Measurements from ENCODE around the gene ANKLE1.
A peak's percentile ranks its signal among the peaks of the same experiment; 100 is the strongest.

ANKLE1 gene, protein sequence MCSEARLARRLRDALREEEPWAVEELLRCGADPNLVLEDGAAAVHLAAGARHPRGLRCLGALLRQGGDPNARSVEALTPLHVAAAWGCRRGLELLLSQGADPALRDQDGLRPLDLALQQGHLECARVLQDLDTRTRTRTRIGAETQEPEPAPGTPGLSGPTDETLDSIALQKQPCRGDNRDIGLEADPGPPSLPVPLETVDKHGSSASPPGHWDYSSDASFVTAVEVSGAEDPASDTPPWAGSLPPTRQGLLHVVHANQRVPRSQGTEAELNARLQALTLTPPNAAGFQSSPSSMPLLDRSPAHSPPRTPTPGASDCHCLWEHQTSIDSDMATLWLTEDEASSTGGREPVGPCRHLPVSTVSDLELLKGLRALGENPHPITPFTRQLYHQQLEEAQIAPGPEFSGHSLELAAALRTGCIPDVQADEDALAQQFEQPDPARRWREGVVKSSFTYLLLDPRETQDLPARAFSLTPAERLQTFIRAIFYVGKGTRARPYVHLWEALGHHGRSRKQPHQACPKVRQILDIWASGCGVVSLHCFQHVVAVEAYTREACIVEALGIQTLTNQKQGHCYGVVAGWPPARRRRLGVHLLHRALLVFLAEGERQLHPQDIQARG

DNA sequence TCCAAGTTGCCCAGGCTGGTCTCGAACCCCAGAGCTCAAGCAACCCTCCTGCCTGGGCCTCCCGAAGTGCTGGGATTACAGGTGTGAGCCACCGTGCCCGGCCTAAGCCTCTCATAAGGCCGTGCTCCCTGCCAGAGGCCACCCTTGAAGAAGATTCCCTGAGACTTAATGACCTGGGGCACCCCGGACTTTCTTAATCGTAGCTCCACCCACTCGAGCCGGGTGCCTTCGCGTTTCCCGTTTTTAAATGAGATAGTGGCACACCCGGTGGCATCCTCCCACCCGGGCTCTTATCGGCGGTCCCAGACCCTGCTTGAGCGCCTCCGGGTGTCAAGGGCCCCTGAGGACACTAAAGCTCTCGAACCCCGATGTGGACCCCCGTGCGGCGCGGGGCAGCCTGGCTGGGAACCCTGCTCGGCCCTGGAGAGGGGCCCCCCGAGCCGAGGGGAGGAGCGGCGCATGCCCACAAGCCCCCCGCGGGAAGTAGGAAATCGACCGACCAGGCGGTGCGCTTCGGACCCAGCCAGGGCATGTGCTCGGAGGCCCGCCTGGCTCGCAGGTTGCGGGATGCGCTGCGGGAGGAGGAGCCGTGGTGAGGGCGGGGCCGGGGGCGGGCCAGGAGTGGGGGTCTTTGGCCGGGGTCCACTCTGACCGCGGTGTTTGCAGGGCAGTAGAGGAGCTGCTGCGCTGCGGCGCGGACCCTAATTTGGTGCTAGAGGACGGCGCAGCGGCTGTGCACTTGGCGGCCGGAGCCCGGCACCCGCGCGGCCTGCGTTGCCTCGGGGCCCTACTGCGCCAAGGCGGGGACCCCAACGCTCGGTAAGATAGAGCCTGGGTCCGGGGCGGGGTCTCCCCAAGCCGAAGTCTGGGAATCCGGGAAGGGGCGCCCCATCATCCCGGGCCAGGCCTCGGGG lies at the start of gene ANKLE1:
TSS of gene ANKLE1 (plus strand) at position 511 of the 914 bp plus-strand sequence. CDS start at position 531, 20 bp downstream.
- peak; percentile 85 for FAIRE-seq
- DNase-seq (ENCODE audit: extremely low spot score, insufficient read length, low read depth): no peak

DNA sequence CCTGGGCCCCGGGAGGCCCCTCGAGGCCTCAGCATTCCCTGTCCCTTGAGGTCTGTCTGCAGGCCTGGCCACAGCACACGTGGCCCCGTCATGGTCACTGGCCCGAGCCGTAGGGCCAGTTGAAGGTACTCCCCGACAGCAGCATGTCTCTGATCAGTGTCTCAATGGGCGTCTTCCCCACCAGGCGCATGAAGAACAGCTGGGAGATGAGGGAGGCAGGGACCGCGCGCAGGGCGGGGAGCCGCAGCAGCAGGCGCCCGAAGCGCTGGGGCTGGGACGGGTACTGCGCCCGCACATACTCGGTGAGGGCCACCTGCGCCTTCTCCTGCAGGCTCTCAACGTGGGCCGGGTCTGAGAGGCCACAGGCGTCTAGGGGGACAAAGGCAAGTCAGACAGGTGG lies 49.4 kb upstream of the ANKLE1 start:
- FAIRE-seq (no peak), DNase-seq (ENCODE audit: extremely low spot score, insufficient read length, low read depth) (no peak)

DNA sequence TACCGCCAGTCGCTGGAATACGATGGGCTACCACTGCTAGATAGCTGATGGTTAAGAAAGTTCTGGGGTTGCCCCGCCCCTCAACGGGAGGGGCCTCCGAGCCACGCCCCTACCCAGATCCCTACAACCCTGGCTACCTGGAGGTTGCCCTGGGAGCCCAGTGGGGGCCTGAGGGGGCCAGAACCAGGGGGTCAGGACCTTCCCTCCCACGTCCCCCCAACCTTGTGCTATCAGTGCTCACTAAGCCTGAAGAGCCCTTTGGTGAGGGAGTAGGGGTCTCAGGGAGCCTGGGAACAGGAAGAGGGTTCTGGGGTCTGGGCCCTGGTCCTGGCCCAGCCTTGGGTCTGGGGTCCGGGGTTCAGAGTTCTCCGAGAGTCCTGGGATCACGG lies 46.8 kb upstream of the ANKLE1 start:
- no peak for DNase-seq (ENCODE audit: extremely low spot score, insufficient read length, low read depth)
- peak; percentile 81 for FAIRE-seq

DNA sequence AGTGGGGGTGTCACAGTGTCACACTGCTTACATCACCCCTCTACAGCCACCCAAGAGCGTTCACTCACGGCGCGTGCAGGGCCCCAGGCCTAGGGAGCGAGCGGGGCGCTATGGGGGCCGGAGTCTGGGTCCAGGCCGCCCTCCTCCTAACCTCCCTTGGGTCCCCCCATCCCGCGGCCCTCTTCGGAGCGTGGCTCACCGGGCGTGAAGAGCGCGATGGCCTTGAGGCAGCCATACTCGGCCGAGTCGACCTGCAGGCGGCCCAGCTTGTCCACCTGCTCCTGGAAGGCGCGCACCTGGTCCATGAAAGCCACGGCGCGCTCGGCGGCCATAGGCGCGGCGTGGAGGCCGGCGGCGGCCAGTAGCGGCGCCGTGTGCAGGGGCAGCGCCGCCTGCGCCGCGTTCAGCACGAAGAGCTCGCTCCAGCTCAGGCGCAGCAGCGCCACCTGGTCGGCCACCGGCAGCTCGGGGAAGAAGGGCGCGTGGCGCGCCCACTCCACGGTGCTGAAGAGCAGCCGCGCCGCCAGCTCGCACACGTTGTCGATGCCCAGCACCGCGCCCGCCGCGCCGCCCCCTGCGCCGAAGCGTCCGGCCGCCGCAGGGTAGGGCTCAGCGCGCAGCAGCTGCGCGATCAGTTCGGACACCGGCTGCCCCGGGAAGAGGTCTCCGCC lies 46.3 kb upstream of the ANKLE1 start:
- DNase-seq (ENCODE audit: extremely low spot score, insufficient read length, low read depth) (peak; percentile 54), FAIRE-seq (peak; percentile 78)

DNA sequence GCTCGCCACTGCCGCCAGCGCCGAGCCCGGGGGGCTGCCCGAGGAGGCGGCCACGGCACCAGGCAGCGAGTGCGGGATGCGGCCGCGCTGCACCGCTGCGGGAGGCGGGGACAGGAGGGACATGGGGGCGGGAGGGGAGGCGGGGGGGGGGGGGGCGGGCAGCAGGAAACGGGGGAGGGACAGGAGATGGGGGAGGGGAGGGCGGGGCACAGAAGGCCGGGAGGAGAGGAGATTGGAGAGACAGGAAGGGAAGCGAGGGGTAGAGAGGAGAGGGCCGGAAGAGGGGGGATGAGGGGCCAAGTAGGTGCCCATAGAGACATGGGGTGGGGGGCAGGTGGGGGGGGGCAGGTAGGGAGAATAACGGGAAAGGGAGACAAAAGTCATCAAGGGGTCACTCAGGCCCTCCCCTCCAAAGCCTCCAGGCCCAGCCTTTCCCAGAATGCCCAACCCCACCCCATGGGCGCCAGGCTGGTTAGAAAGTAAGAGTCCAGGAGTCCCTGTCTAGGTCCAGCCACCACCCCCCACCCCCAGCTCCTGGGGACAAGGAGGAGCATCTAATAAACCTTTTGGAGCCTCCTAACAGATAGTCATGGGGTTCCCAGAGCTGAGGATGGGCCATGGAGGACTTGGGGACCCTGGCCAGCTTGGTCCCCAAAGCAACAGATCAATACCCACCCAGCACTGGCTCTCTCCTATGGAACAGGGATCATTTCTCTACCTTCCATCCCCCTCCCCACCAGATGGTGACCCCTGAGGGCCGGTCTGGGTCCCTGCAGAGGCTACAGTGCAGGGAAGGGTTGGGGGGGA lies 45.5 kb upstream of the ANKLE1 start:
- DNase-seq (ENCODE audit: extremely low spot score, insufficient read length, low read depth): no peak
- FAIRE-seq: no peak

DNA sequence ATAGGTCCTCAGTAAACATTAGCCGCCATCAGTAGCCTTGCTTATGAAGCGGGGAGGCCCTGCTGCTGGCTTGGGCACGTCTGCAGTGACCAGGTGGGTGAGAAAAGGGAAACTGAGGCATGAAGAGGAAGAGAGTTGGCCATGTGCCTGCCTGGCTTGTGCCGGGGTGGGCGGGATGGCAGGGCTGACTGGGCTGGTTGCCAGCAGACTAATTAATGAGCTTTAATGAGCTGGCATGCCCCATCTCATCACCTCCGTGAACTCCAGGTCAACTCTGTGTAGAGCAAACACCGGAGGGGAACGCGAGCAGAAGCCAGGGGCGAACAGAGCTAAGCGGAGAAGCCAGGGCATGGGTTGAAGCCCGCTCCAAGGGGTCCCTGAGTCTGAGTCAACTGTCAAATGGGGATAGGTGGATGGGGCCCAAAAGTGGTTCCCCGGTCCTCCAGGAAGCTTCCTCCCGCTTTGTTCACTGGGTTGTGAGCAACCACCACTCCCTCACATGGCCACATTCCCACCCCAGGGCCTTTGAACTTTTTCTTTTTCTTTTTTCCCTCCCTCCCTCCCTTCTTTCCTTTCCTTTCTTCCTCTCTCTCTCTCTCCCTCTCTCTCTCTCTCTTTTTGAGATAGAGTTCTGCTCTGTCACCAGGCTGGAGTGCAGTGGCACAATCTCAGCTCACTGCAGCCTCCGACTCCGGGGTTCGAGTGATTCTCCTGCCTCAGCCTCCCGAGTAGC lies 44.7 kb upstream of the ANKLE1 start:
- DNase-seq (ENCODE audit: extremely low spot score, insufficient read length, low read depth) (no peak), FAIRE-seq (no peak)

DNA sequence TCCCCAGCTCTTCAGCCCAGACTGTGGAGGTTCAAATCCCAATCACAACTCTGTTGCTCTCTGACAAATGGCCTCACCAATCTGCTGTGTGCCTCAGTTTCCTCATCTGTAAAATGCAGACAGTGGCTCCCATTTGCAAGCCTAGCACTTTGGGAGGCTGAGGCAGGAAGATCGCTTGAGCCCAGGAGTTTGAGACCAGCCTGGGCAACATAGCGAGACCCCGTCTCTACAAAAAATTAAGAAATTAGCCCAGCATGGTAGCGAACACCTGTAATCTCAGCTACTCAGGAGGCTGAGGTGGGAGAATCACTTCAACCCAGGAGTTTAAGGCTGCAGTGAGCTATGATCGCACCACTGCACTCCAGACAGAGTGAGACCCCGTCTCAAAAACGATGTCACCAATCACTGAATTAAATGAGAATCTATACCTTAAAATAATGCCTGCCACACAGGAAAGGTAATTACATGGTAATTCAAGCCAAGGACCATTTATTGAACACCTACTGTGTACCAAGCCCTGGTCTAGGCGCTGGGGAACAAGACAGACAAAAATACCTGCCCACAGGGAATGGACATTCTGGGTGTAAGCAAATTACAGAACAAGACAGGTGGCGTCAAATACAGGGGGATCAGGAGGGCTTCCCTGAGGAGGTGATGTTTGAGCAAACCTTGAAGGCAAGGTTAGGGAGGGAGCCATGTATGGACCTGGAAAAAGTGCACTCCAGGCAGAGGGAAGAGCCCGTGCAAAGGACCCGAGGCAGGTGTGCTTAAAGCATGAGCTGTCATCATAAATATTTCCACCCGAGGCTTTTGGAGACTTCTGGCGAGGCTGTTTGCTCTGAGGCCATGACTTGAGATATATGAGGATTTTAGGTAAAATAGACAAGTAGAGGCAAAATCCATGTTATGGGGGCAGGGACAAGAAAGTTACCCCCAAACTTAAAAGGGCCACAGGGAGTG lies 43.7 kb upstream of the ANKLE1 start:
- DNase-seq (ENCODE audit: extremely low spot score, insufficient read length, low read depth) (no peak), FAIRE-seq (no peak)

DNA sequence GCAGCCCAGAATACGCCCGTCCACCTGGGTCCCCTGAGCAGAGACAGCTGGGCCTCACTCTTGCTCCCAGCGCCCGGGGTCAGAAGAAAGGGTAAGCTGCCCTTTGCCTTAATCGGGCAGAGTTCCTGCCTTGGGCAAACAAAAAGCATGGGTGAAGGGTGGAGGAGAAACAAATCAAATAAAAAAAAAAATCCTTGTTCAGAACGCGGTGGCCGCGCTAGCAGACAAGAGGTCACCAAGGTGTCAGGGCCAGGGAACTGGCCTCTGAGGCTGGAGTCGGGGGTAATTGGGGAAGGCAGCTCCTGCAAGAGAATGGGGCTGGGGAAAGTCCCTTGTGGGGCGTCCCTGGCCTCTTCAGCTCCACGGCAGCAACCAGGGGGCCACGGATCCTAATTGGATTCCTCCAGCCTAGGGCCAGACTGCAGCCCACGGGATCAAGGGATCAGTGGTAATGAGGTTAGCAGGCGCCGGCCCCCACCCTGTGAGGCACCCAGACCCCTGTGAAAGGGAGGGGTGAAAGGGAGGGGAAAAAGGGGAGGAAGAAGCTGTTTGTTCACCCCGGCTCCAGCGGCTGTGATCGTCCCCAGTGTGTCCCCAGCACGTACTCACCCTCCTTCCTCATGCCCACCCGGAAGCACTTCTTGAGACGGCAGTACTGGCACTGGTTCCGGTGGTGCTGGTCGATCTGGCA lies 41.5 kb upstream of the ANKLE1 start:
- no peak for DNase-seq (ENCODE audit: extremely low spot score, insufficient read length, low read depth)
- FAIRE-seq: no peak

DNA sequence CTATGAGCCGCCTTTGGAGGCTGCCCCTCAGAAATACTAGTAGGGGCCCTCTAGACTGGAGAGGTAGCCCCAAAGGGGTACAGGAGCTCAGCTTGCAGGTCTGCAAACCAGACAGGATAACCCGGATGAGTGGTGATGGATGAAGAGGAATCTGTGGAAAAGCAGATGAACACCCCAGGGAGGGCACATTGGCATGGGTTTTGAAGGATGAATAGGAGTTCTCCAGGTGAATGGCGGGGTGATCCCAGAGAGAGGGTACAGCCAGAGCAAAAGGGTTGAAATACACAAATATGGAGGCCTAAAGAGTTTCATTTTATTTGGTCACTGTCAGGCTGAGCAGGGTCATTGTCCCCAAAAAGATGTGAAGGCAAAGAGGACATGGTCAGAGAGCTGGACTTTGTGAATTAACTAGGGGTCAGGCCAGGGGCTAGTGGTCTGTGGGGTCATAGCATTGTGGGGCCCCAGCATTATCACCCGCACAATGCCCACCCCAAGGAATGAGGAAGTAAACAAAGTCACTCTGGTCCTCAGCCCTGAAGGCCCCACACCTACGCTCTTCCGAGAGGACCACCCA lies 40.8 kb upstream of the ANKLE1 start:
- FAIRE-seq: no peak

DNA sequence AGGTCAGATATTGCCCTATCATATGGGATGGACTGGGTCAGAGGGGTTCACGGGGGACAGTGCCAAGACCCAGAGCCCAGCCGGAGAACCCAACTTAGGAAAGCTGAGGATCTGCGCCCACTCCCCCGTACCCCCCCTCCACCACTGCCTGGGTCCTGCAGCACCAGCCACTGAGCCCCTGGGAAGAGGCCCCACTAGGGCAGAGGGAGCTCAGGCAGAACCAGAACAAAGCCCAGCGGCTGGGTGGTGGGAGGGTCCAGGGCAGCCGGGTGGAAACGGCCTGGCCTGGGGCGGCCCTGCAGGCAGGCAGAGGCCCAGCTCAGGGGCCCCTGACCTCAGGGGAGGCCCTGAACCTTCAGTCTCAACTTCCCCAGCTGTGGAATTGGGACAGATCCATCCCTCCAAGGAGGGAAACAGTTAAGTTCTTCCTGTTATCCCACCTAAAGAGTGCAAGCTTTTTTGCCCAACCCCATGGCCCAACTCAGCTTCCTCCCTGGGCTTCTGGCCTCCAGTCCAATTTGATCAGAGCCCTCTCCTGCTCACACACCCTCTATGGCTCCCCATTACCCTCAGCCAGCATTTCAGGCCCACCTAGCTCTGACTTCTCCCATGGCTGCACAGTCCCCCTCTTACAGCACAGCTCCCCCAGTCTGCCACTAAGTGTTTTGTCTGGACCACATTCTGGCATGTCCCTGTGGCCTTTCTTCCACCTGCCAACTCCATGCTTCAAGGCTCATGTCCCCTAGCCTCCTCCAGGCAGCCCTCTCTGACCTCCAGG lies 39.1 kb upstream of the ANKLE1 start:
- DNase-seq (ENCODE audit: extremely low spot score, insufficient read length, low read depth) (no peak), FAIRE-seq (no peak)

More for the DNA sequence above, 40.8 kb upstream of the ANKLE1 start:
- DNase-seq (ENCODE audit: extremely low spot score, insufficient read length, low read depth): no peak

DNA sequence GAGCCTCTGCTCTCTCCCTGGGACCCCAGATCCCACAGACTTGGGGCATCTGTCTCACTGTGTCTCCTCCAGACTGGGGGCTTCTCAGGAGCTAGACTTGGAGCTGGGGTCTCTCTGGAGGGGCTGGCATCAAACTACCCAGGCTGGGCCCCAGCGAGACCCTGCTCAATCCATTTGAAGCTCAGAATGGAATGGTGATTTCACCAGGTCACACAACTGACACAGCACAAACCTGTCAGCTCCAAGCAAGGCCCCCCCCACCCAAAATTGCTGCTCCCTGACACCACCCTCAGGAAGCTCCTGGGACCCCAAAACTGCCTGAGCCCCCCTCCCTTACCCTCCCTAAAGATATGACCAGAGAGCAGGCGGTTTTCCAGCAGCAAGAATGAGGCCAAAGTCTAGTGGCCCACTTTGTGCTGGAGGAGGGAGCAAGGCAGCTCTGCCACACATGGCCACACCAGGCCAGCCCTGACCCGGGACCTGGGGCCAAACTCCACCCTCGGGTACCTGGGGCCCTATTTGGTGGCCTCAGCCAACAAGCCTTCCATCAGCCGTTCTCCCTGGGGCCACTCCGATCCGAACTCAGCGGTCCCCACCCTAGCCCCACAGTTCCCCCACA lies 38.4 kb upstream of the ANKLE1 start:
- DNase-seq (ENCODE audit: extremely low spot score, insufficient read length, low read depth): no peak
- FAIRE-seq: no peak

DNA sequence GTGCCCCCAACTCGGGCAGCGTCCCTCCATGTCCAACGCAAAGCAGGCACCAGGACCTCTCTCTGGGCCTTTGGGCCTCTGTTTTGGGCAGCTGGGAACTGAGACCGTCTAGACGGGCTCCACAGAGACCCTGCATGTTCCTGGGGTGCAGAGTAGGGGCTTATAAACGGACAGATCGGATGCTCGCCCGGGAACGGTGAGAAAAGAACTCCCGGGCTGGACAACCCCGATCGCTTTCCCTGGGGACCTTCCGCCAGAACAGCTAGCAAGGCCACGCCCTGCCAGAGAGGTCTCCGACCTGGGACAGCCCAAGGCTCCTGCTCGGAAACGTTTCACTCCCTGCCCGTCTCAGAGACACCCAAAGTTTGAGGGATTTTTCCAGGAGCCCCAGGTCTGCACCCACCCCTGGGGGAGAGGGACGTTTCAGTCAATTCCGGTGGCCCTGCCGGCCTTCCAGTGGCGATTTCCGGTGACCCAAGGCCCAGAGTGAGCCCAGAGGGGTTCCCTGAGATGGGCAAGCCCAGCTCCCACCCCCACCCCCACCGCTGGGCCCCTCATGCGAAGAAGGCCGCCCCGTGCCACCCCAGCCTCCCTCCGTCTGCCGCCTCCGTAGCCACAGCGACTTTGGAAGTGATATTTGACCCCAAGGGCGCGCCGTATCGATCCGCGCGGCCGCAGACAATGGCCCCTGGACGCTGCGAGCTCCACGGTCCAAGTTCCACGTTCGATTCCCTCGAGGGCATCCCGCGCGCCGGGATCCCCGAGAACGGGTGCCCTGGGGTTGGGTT lies 37.7 kb upstream of the ANKLE1 start:
- FAIRE-seq (no peak), DNase-seq (ENCODE audit: extremely low spot score, insufficient read length, low read depth) (no peak)

DNA sequence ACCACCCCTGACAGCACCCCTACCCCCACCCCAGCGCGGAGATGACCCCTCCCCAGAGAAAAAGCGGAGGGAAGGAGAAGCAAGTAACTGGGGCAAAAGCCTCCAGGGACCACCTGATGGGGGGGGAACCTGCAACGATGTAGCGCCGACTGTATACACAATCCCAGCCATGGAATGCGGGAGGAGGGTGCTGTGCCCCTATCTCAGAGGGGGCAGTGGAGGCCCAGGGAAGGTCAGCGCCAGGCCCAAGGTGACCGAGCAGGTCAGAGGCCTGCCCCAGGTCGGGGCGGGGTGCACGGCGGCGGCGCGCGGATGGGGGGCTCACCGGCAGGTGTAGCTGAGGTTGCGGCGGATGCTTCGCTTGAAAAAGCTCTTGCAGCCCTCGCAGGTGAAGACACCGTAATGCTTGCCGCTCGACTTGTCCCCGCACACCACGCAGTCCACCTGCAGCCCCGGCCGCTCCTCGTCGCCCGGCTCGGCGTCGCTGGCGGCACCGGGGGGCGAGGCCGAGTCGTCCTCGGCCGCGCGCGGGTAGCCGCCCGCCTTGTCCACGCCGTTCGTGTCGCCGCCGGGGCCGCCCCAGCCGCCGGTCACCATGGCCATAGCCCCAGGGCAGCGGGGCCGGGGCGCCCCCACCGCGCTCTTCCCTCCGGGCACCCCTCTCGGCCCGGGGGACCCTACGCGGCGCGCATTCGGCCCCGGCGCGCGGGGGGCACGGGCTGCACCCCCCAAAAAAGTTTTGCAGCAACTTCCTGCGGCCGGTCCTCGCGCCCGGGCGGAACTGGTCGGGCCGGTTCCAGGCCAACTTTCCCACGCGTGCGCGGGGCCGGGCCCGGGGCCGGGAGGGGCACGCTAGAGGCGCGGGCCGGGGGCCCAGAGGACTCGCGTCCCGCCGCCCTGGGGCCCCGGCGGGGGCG lies 36.8 kb upstream of the ANKLE1 start:
- DNase-seq (ENCODE audit: extremely low spot score, insufficient read length, low read depth) (no peak), FAIRE-seq (no peak)

DNA sequence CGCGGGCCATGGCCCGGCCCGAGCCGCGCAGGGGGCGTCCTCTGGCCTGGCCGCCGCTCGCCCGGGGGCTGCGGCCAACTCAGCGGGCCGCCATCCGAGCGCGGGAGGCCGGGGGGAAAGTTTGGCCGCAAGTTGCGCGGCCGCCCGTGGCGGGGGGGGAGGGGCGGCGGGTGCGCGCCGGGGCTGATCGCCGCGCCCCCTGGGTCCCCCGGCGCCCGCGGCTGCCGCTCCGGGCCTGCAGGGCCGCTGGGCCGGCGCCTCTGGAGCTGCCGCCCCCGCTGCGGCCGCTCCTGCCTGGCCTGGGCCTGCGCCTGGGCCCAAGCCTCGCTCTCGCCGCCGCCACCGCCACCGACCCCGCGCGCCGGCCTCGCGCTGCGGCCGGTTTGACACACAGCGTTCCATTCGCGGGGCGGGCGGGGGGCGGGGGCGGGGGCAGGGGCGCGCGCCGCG lies 36.1 kb upstream of the ANKLE1 start, which contains the start of gene NR2F6:
TSS of gene NR2F6 (minus strand) at position 385 of the 450 bp plus-strand sequence. CDS start 699 bp downstream, outside the sequence.
- FAIRE-seq: no peak

More for the DNA sequence above, 36.1 kb upstream of the ANKLE1 start, which contains the start of gene NR2F6:
- peak; percentile 22 for DNase-seq (ENCODE audit: extremely low spot score, insufficient read length, low read depth)
